ENCODE data around the gene P2RX4. TPM values are rescaled to one million over a fixed set of nuclear protein-coding genes. Genes with fewer than 3 reads are reported as not detected.

The P2RX4 gene
- total RNA-seq, 2 donors from 2014 or later: 21.8 to 21.9 TPM

DNA sequence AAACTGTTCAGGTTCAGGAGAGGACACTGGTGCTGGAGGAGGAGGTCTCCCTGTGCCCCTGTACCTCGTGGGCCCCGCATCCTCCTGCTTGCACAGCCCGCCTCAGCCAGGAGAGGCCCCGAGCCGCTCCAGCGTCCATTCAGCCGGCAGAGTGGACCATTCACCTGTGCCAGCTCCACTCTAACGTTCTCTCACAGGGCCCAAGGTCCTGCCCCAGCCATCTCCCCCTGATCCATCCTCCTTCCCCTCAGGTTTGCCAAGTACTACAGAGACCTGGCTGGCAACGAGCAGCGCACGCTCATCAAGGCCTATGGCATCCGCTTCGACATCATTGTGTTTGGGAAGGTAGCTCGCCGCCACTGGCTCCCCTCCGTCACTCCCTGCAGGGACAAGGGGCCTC, 22.2 kb downstream of the P2RX4 start:
- H3K27ac ChIP-seq: no peak overlapping the region
- DNase-seq (ENCODE audit: low spot score): no peak
- H3K4me1 ChIP-seq: peaks cover 0 to 8% of the 10 kb centered on the region in 2 donors
- no peak for TF ChIP-seq CTCF (IDR thresholded peaks at IDR 0.05)
- no peaks in the 10 kb centered on the region for H3K27me3 ChIP-seq
- peaks cover 25% of the 10 kb centered on the region for H3K36me3 ChIP-seq
- H3K4me3 ChIP-seq: no peak overlapping the region
- H3K9me3 ChIP-seq: no peaks in the 10 kb centered on the region

DNA sequence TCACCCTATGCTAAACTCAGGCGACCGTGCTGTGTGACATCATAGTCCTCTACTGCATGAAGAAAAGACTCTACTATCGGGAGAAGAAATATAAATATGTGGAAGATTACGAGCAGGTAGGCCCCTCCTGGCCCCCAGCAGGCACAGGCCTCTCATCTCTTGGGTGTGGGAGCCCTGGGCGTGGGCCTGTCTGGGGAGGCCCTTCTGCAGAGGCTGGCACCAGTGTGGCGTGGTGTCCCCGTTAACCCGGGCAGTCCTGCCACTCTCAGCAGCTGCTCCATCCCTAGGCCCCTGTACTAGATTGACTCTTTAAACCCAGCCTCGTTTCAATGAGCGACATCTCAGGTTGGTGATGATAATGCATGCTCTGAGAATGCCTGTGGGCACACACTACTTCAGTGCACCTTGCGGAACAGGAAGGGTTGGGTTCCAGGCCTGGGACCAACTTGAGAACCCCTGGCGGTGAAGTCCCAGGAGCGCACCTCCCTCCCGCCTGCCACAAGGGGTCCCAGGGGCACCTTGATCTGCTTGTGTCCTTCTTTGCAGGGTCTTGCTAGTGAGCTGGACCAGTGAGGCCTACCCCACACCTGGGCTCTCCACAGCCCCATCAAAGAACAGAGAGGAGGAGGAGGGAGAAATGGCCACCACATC, 23.2 kb downstream of the P2RX4 start:
- no peak overlapping the region for H3K4me3 ChIP-seq
- no peaks in the 10 kb centered on the region for H3K27me3 ChIP-seq
- H3K27ac ChIP-seq: no peak overlapping the region
- peaks cover 0 to 8% of the 10 kb centered on the region in 2 donors for H3K4me1 ChIP-seq
- peaks cover 25% of the 10 kb centered on the region for H3K36me3 ChIP-seq
- no peaks in the 10 kb centered on the region for H3K9me3 ChIP-seq
- no peak for TF ChIP-seq CTCF (IDR thresholded peaks at IDR 0.05)
- DNase-seq (ENCODE audit: low spot score): no peak

DNA sequence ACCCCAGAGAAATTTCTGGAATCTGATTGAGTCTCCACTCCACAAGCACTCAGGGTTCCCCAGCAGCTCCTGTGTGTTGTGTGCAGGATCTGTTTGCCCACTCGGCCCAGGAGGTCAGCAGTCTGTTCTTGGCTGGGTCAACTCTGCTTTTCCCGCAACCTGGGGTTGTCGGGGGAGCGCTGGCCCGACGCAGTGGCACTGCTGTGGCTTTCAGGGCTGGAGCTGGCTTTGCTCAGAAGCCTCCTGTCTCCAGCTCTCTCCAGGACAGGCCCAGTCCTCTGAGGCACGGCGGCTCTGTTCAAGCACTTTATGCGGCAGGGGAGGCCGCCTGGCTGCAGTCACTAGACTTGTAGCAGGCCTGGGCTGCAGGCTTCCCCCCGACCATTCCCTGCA, 23.7 kb downstream of the P2RX4 start:
- Histone ChIP-seq H3K4me3 (no peak overlapping the region), H3K27ac (no peak overlapping the region), H3K9me3 (no peaks in the 10 kb centered on the region), H3K4me1 (peaks cover 0 to 8% of the 10 kb centered on the region in 2 donors), H3K27me3 (no peaks in the 10 kb centered on the region), H3K36me3 (peaks cover 24% of the 10 kb centered on the region)
- no peak for DNase-seq (ENCODE audit: low spot score)
- no peak for TF ChIP-seq CTCF (IDR thresholded peaks at IDR 0.05)

- Histone ChIP-seq H3K27ac (no peak overlapping the region), H3K9me3 (no peaks in the 10 kb centered on the region), H3K36me3 (peaks cover 11% of the 10 kb centered on the region), H3K27me3 (no peaks in the 10 kb centered on the region), H3K4me3 (no peak overlapping the region), H3K4me1 (peaks cover 0 to 9% of the 10 kb centered on the region in 2 donors)
- TF ChIP-seq CTCF (IDR thresholded peaks at IDR 0.05): no peak
- no peak for DNase-seq (ENCODE audit: low spot score)
Measured at GRCh38 chr12:121236776-121237175, 26.8 kb downstream of the P2RX4 start.

- Histone ChIP-seq H3K27ac (no peak overlapping the region), H3K27me3 (no peaks in the 10 kb centered on the region), H3K36me3 (peaks cover 11% of the 10 kb centered on the region), H3K4me3 (no peak overlapping the region), H3K9me3 (no peaks in the 10 kb centered on the region), H3K4me1 (peaks cover 0 to 9% of the 10 kb centered on the region in 2 donors)
- no peak for DNase-seq (ENCODE audit: low spot score)
- no peak for TF ChIP-seq CTCF (IDR thresholded peaks at IDR 0.05)
Measured at GRCh38 chr12:121237415-121237814, 27.5 kb downstream of the P2RX4 start.

DNA sequence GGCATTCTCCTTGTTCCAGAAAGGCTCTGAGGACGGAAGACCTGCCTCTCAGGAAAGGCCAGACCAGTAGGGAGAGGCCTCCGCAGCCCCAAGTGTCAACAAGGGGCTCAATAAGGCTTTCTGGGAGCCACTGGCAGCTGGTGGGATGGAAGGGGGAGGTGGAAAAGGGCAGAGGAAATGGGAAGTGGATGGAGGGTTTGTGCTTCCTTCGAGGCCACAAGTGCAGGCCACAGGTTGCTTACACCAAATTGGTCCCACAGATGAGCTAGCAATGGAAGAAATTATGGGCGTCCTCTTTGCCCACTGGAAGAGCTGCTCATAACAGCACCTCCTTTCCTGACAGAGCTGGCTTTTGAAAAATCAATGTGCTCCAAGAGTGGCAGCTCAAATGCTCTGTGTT, 28.2 kb downstream of the P2RX4 start:
- Histone ChIP-seq H3K9me3 (no peaks in the 10 kb centered on the region), H3K27me3 (no peaks in the 10 kb centered on the region), H3K4me3 (no peak overlapping the region), H3K4me1 (peaks cover 0 to 9% of the 10 kb centered on the region in 2 donors), H3K27ac (no peak overlapping the region), H3K36me3 (peaks cover 9% of the 10 kb centered on the region)
- no peak for DNase-seq (ENCODE audit: low spot score)
- TF ChIP-seq CTCF (IDR thresholded peaks at IDR 0.05): no peak
